ENCODE results near the gene ADAMTS7.

ADAMTS7 gene

GRCh38 chr15:78716651-78717050 is 94.6 kb downstream of the ADAMTS7 start:
- Histone ChIP-seq H3K27ac (ENCODE audit: low read length) (no peak overlapping the region), H3K27me3 (ENCODE audit: control insufficient read depth in 1 of 2, insufficient read depth in 2 of 2, low read length in 2 of 2) (no peaks in the 10 kb centered on the region), H3K9me3 (ENCODE audit: control insufficient read depth in 2 of 2, low read length in 2 of 2) (no peaks in the 10 kb centered on the region), H3K4me3 (ENCODE audit: low read length in 2 of 2) (no peak overlapping the region), H3K9ac (ENCODE audit: low read length in 2 of 2) (no peak overlapping the region), H3K4me1 (ENCODE audit: control insufficient read depth, insufficient read depth, low read length) (peaks cover 4% of the 10 kb centered on the region), H3K36me3 (ENCODE audit: control insufficient read depth in 2 of 2, insufficient read depth in 2 of 2, low read length in 2 of 2) (no peaks in the 10 kb centered on the region)

- Histone ChIP-seq H3K27ac (ENCODE audit: low read length) (no peak overlapping the region), H3K27me3 (ENCODE audit: control insufficient read depth in 1 of 2, insufficient read depth in 2 of 2, low read length in 2 of 2) (no peaks in the 10 kb centered on the region), H3K36me3 (ENCODE audit: control insufficient read depth in 2 of 2, insufficient read depth in 2 of 2, low read length in 2 of 2) (no peaks in the 10 kb centered on the region), H3K4me1 (ENCODE audit: control insufficient read depth, insufficient read depth, low read length) (peaks cover 4% of the 10 kb centered on the region), H3K4me3 (ENCODE audit: low read length in 2 of 2) (no peak overlapping the region), H3K9ac (ENCODE audit: low read length in 2 of 2) (no peak overlapping the region), H3K9me3 (ENCODE audit: control insufficient read depth in 2 of 2, low read length in 2 of 2) (no peaks in the 10 kb centered on the region)
Measured at GRCh38 chr15:78715930-78716329, 95.3 kb downstream of the ADAMTS7 start.

GRCh38 chr15:78715434-78715833 is 95.8 kb downstream of the ADAMTS7 start:
- Histone ChIP-seq H3K4me3 (ENCODE audit: low read length in 2 of 2) (no peak overlapping the region), H3K36me3 (ENCODE audit: control insufficient read depth in 2 of 2, insufficient read depth in 2 of 2, low read length in 2 of 2) (no peaks in the 10 kb centered on the region), H3K9me3 (ENCODE audit: control insufficient read depth in 2 of 2, low read length in 2 of 2) (no peaks in the 10 kb centered on the region), H3K27ac (ENCODE audit: low read length) (no peak overlapping the region), H3K27me3 (ENCODE audit: control insufficient read depth in 1 of 2, insufficient read depth in 2 of 2, low read length in 2 of 2) (no peaks in the 10 kb centered on the region), H3K4me1 (ENCODE audit: control insufficient read depth, insufficient read depth, low read length) (peaks cover 4% of the 10 kb centered on the region), H3K9ac (ENCODE audit: low read length in 2 of 2) (no peak overlapping the region)

GRCh38 chr15:78714890-78715289 is 96.4 kb downstream of the ADAMTS7 start:
- Histone ChIP-seq H3K4me1 (ENCODE audit: control insufficient read depth, insufficient read depth, low read length) (peaks cover 4% of the 10 kb centered on the region), H3K36me3 (ENCODE audit: control insufficient read depth in 2 of 2, insufficient read depth in 2 of 2, low read length in 2 of 2) (no peaks in the 10 kb centered on the region), H3K27ac (ENCODE audit: low read length) (no peak overlapping the region), H3K9me3 (ENCODE audit: control insufficient read depth in 2 of 2, low read length in 2 of 2) (no peaks in the 10 kb centered on the region), H3K9ac (ENCODE audit: low read length in 2 of 2) (no peak overlapping the region), H3K4me3 (ENCODE audit: low read length in 2 of 2) (no peak overlapping the region), H3K27me3 (ENCODE audit: control insufficient read depth in 1 of 2, insufficient read depth in 2 of 2, low read length in 2 of 2) (no peaks in the 10 kb centered on the region)

- Histone ChIP-seq H3K36me3 (ENCODE audit: control insufficient read depth in 2 of 2, insufficient read depth in 2 of 2, low read length in 2 of 2) (no peaks in the 10 kb centered on the region), H3K4me3 (ENCODE audit: low read length in 2 of 2) (no peak overlapping the region), H3K9ac (ENCODE audit: low read length in 2 of 2) (no peak overlapping the region), H3K27me3 (ENCODE audit: control insufficient read depth in 1 of 2, insufficient read depth in 2 of 2, low read length in 2 of 2) (no peaks in the 10 kb centered on the region), H3K9me3 (ENCODE audit: control insufficient read depth in 2 of 2, low read length in 2 of 2) (no peaks in the 10 kb centered on the region), H3K4me1 (ENCODE audit: control insufficient read depth, insufficient read depth, low read length) (peaks cover 9% of the 10 kb centered on the region), H3K27ac (ENCODE audit: low read length) (no peak overlapping the region)
Measured at GRCh38 chr15:78712797-78713515, 98.3 kb downstream of the ADAMTS7 start.

GRCh38 chr15:78711638-78712037 is 99.6 kb downstream of the ADAMTS7 start:
- Histone ChIP-seq H3K4me1 (ENCODE audit: control insufficient read depth, insufficient read depth, low read length) (peaks cover 9% of the 10 kb centered on the region), H3K9me3 (ENCODE audit: control insufficient read depth in 2 of 2, low read length in 2 of 2) (no peaks in the 10 kb centered on the region), H3K9ac (ENCODE audit: low read length in 2 of 2) (no peak overlapping the region), H3K27ac (ENCODE audit: low read length) (no peak overlapping the region), H3K36me3 (ENCODE audit: control insufficient read depth in 2 of 2, insufficient read depth in 2 of 2, low read length in 2 of 2) (no peaks in the 10 kb centered on the region), H3K27me3 (ENCODE audit: control insufficient read depth in 1 of 2, insufficient read depth in 2 of 2, low read length in 2 of 2) (no peaks in the 10 kb centered on the region), H3K4me3 (ENCODE audit: low read length in 2 of 2) (no peak overlapping the region)

GRCh38 chr15:78709263-78709882 is 101.9 kb downstream of the ADAMTS7 start:
- Histone ChIP-seq H3K4me3 (ENCODE audit: low read length in 2 of 2) (peak overlapping the region; percentile 59 to 67), H3K36me3 (ENCODE audit: control insufficient read depth in 2 of 2, insufficient read depth in 2 of 2, low read length in 2 of 2) (no peaks in the 10 kb centered on the region), H3K9me3 (ENCODE audit: control insufficient read depth in 2 of 2, low read length in 2 of 2) (peaks cover 0 to 2% of the 10 kb centered on the region in 2 donors), H3K4me1 (ENCODE audit: control insufficient read depth, insufficient read depth, low read length) (peaks cover 9% of the 10 kb centered on the region), H3K27ac (ENCODE audit: low read length) (no peak overlapping the region), H3K27me3 (ENCODE audit: control insufficient read depth in 1 of 2, insufficient read depth in 2 of 2, low read length in 2 of 2) (no peaks in the 10 kb centered on the region), H3K9ac (ENCODE audit: low read length in 2 of 2) (peak overlapping the region; percentile 42 to 51)
